GM23338 (cell line): ENCODE data around the gene PRSS57.

Source experiments
- CREB1 ChIP-seq: fragments of 250-450 bp; sonication (Bioruptor Pico); IDR thresholded peaks from 2 replicates; pipeline ENCODE4 v1.5.0; 2020; ENCODE audit warnings: low read depth, mild to moderate bottlenecking, moderate library complexity
- CTCF ChIP-seq, 2 experiments: fragments of 200-600 bp in 1 of 2; sonication (generic) in 1 of 2; conservative IDR thresholded peaks; 2 replicates each; pipeline versions ENCODE4 v1.5.1 to v1.6.1; 2016 to 2017; ENCODE audit warnings: antibody characterized with exemption in 2 of 2, low read depth in 2 of 2, mild to moderate bottlenecking in 2 of 2, moderate library complexity in 1 of 2
- ETS1 ChIP-seq: IDR thresholded peaks from 2 replicates; pipeline ENCODE4 v1.6.1; 2016; ENCODE audit warnings: antibody characterized with exemption
- EZH2 ChIP-seq: fragments of 200-600 bp; sonication (generic); IDR thresholded peaks from one replicate; pipeline ENCODE4 v1.8.0; 2017; ENCODE audit warnings: antibody characterized with exemption, mild to moderate bottlenecking, low read depth; ENCODE audit not compliant: unreplicated experiment
- EZH2phosphoT487 ChIP-seq: fragments of 200-600 bp; sonication (generic); IDR thresholded peaks from one replicate; pipeline ENCODE4 v1.8.1; 2018; ENCODE audit warnings: antibody characterized with exemption; ENCODE audit not compliant: unreplicated experiment
- JUNB ChIP-seq: IDR thresholded peaks from one replicate; pipeline ENCODE4 v1.6.1; 2016; ENCODE audit warnings: antibody characterized with exemption; ENCODE audit not compliant: unreplicated experiment
- POLR2AphosphoS5 ChIP-seq: IDR thresholded peaks from 2 replicates; pipeline ENCODE4 v1.6.1; 2016; ENCODE audit warnings: antibody characterized with exemption, low read depth
- STAT1 ChIP-seq: IDR thresholded peaks from one replicate; pipeline ENCODE4 v1.6.1; 2016; ENCODE audit warnings: antibody characterized with exemption; ENCODE audit not compliant: unreplicated experiment
- ZNF331 ChIP-seq: fragments of 250-450 bp; sonication (Bioruptor Pico); IDR thresholded peaks from 2 replicates; pipeline ENCODE4 v1.5.0; 2020; ENCODE audit warnings: low read depth, mild to moderate bottlenecking, moderate library complexity
- TF ChIP-seq, protein P1 (sequence below): IDR thresholded peaks from one replicate; pipeline ENCODE4 v1.6.1; 2018; ENCODE audit warnings: antibody characterized with exemption; ENCODE audit not compliant: unreplicated experiment

- TF ChIP-seq CTCF (conservative IDR thresholded peaks at IDR 0.05; ENCODE audit: low read depth in 2 of 2) (no peak), POLR2AphosphoS5 (no peak), ZNF331 (CRISPR knock-in tag) (no peak), EZH2phosphoT487 (no peak), ETS1 (no peak), STAT1 (no peak), EZH2 (no peak), CREB1 (CRISPR knock-in tag) (no peak), JUNB (no peak)
- TF ChIP-seq, protein P1, sequence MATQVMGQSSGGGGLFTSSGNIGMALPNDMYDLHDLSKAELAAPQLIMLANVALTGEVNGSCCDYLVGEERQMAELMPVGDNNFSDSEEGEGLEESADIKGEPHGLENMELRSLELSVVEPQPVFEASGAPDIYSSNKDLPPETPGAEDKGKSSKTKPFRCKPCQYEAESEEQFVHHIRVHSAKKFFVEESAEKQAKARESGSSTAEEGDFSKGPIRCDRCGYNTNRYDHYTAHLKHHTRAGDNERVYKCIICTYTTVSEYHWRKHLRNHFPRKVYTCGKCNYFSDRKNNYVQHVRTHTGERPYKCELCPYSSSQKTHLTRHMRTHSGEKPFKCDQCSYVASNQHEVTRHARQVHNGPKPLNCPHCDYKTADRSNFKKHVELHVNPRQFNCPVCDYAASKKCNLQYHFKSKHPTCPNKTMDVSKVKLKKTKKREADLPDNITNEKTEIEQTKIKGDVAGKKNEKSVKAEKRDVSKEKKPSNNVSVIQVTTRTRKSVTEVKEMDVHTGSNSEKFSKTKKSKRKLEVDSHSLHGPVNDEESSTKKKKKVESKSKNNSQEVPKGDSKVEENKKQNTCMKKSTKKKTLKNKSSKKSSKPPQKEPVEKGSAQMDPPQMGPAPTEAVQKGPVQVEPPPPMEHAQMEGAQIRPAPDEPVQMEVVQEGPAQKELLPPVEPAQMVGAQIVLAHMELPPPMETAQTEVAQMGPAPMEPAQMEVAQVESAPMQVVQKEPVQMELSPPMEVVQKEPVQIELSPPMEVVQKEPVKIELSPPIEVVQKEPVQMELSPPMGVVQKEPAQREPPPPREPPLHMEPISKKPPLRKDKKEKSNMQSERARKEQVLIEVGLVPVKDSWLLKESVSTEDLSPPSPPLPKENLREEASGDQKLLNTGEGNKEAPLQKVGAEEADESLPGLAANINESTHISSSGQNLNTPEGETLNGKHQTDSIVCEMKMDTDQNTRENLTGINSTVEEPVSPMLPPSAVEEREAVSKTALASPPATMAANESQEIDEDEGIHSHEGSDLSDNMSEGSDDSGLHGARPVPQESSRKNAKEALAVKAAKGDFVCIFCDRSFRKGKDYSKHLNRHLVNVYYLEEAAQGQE: no peak
These were observed 20.1 kb upstream of the PRSS57 start for GRCh38 chr19:715347-715746.
